Astrocyte of the spinal cord (primary cell): Measurements from ENCODE around the gene DCDC1.

Source experiments
- DNase-seq: peaks from one replicate; pipeline ENCODE4 v3.0.0; 2011; ENCODE audit warnings: low read depth, low spot score
- H3K4me3 ChIP-seq: 2 replicates; pipeline ENCODE4 v1.5.1; 2011; ENCODE audit warnings: low read depth, mild to moderate bottlenecking, low read length, moderate library complexity
- CTCF ChIP-seq: IDR thresholded peaks from 2 replicates; pipeline ENCODE4 v1.5.1; 2012; ENCODE audit warnings: low read depth, mild to moderate bottlenecking, low read length, inconsistent platforms
- in situ Hi-C: cut with HindIII; loops from 2 replicates; pipeline ENCODE4 v1.10.0; 2017; ENCODE audit warnings: low sequenced_read_pairs

DCDC1 gene

GRCh38 chr11:31340903-31341572 is 28.5 kb downstream of the DCDC1 start:
- peak; percentile 72 for TF ChIP-seq CTCF
- H3K4me3 ChIP-seq = no peak overlapping the region
- in situ Hi-C loops = no loop called here
- DNase-seq = peak; percentile 20

- in situ Hi-C loops = no loop called here
- H3K4me3 ChIP-seq = no peak overlapping the region
- DNase-seq = no peak
- TF ChIP-seq CTCF = no peak
Observed at GRCh38 chr11:31337806-31338205, 31.7 kb downstream of the DCDC1 start.

DNA sequence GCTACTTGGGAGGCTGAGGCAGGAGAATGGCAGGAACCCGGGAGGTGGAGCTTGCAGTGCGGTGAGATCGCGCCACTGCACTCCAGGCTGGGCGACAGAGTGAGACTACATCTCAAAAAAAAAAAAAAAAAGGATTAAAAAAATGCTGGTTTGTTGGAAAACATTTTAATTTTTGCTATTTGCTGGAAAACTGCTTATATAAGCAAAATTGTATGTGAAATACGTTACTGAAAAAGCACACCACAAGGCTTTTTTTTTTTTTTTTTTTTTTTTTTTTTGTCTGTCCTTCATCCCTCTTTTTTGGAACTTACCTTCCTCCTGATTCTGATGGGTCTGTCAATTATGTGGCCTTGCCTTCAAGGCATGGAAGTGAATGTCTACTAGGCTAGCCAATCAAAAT is 40.8 kb downstream of the DCDC1 start:
- H3K4me3 ChIP-seq = no peak overlapping the region
- in situ Hi-C loops = no loop called here
- DNase-seq = no peak
- TF ChIP-seq CTCF = no peak

DNA sequence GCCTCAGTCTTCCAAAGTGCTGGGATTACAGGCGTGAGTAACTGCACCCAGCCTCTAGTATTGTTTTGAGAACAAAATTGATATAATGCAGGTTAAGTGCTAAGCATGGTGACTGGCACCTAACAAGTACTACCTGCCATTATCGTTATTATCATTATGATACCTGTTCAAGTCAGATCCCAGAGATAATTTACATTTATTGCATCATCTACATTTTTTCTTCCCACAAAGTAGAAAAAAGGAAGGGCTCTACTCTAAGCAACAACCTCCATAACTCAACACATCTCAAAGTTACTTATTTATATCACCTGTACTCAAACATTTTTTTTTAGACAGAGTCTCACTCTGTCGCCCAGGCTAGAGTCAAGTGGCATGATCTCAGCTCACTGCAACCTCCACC is 42.1 kb downstream of the DCDC1 start:
- in situ Hi-C loops = no loop called here
- no peak for TF ChIP-seq CTCF
- no peak for DNase-seq
- no peak overlapping the region for H3K4me3 ChIP-seq

DNA sequence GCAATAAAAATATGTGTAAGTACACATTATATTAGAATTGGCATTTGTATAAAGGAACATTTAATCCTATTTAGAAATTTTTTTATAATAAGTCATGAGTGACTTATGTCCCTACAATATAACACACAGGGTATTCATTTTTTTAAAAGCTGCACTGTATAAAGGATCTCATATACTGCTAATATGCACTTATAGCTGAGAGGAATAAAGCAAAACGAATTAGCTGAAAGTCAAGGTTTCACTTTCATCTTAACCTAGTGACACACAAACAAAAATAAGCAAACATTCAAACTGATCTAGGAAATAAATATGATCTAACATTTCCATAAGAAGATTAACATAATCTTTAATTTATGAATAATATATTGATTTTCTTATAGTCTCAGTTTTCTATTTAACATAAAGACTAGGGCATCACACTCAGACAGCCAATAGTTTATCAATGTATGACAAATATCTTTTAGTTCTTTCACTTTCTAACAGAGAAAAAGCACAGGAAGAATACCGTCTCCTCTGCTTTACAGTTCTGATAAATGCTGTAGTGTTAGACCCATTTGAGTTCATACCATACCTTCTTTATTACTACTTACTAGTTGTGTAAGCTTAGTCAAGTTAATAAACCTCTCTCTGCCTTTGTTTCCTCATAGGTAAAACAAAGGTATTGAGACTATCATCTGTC is 42.9 kb downstream of the DCDC1 start:
- H3K4me3 ChIP-seq = no peak overlapping the region
- in situ Hi-C loops = no loop called here
- no peak for TF ChIP-seq CTCF
- no peak for DNase-seq

DNA sequence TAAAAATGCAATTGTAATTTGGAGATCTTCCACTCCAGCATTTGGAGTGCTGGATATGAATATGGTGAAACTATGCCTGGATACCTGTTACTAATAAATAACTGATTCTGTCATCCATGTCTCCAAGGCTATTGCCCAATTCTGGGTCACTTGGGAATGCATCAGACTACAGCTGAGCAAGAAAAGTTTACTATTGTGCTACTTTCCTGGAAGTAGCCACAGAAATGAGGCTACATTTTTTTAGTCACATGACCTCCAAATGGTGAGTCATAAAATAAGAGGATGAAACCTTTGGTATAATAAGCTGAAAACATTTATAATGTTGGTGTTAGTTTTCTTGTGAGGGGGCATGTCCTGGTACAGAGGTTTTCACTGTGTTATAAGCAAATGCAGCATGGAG is 44.4 kb downstream of the DCDC1 start:
- no peak overlapping the region for H3K4me3 ChIP-seq
- TF ChIP-seq CTCF = no peak
- in situ Hi-C loops = no loop called here
- DNase-seq = peak; percentile 57
